Stomach smooth muscle (tissue), 2 donors: ENCODE results near the gene OVOL2.

Source experiments
- H3K27ac ChIP-seq: one replicate; pipeline ENCODE4 v1.7.0; 2013; ENCODE audit warnings: mild to moderate bottlenecking, low read length, inconsistent platforms
- H3K27me3 ChIP-seq, 2 donors: one replicate each; pipeline ENCODE4 v1.7.0; 2013; ENCODE audit warnings: low read length in 2 of 2; ENCODE audit not compliant: insufficient read depth in 2 of 2, control insufficient read depth in 1 of 2
- H3K36me3 ChIP-seq, 2 donors: one replicate each; pipeline ENCODE4 v1.7.0; 2013; ENCODE audit warnings: low read length in 2 of 2; ENCODE audit not compliant: control insufficient read depth in 2 of 2, insufficient read depth in 2 of 2
- H3K4me1 ChIP-seq: one replicate; pipeline ENCODE4 v1.7.0; 2013; ENCODE audit warnings: low read length; ENCODE audit not compliant: control insufficient read depth, insufficient read depth
- H3K4me3 ChIP-seq, 2 donors: one replicate each; pipeline ENCODE4 v1.7.0; 2013; ENCODE audit warnings: low read length in 2 of 2
- H3K9ac ChIP-seq, 2 donors: one replicate each; pipeline ENCODE4 v1.7.0; 2013; ENCODE audit warnings: low read length in 2 of 2, mild to moderate bottlenecking in 1 of 2
- H3K9me3 ChIP-seq, 2 donors: one replicate each; pipeline ENCODE4 v1.7.0; 2013; ENCODE audit warnings: low read length in 2 of 2; ENCODE audit not compliant: control insufficient read depth in 2 of 2
- donor health status: healthy.
- donor health status: Pancreatic carcinoma.

Gene OVOL2

DNA sequence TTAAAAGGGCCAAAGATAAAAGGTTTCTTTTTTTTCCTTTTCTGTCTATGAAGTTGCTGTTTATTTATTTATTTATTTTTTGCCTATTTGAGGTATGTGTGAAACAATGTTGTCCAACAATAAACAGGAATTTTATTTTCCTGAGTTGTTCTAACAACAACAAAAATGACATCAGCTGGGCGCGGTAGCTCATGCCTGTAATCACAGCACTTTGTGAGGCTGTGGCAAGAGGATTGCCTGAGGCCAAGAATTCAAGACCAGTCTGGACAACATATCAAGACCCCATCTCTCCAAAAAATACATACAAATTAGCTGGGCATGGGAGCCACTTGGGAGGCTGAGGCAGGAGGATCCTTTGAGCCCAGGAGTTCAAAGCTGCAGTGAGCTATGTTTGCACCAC is 44.8 kb downstream of the OVOL2 start:
- no peaks in the 10 kb centered on the region for H3K9me3 ChIP-seq
- no peaks in the 10 kb centered on the region for H3K36me3 ChIP-seq

DNA sequence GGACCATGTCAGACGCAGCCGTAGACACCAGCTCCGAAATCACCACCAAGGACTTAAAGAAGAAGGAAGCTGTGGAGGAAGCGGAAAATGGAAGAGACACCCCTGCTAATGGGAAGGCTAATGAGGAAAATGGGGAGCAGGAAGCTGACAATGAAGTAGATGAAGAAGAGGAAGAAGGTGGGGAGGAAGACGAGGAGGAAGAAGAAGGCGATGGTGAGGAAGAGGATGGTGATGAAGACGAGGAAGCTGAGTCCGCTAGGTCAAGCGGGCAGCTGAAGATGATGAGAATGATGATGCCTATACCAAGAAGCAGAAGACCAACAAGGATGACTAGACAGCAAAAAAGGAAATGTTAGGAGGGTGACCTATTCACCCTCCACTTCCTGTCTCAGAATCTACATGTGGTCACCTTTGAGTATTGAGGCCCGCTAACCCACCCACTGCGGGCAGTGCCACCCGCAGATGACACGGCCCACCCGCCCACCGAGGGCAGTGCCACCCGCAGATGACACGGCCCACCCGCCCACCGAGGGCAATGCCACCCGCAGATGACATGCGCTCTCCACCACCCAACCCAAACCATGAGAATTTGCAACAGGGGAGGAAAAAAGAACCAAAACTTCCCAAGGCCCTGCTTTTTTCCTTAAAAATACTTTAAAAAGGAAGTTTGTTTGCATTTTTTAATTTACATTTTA is 45.6 kb downstream of the OVOL2 start:
- Histone ChIP-seq H3K27ac (no peak overlapping the region), H3K4me3 (no peak overlapping the region), H3K9ac (no peak overlapping the region), H3K9me3 (no peaks in the 10 kb centered on the region), H3K4me1 (peaks cover 12% of the 10 kb centered on the region), H3K27me3 (no peaks in the 10 kb centered on the region), H3K36me3 (no peaks in the 10 kb centered on the region)

More for the DNA sequence above, 44.8 kb downstream of the OVOL2 start:
- Histone ChIP-seq H3K4me1 (peaks cover 4% of the 10 kb centered on the region), H3K27me3 (no peaks in the 10 kb centered on the region), H3K9ac (no peak overlapping the region), H3K27ac (no peak overlapping the region), H3K4me3 (no peak overlapping the region)

DNA sequence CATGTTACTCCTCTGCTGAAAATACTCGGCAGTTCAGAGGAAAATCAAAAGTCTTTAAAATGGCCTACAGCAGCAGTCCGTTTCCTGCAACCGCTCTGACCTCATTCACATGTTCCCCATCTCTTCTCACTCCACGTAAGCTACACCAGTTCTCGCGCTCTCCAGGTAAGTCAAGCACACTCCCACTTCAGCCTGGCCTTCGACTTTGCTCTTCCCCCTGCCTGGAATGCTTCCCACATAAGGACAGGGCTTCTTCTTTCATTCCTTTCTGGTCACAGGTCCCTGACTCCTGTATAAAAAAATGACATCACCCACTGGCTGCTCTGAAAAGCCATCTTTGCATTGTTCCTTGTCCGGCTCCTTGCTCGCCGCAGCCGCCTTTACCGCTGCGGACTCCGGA is 46.2 kb downstream of the OVOL2 start:
- H3K4me3 ChIP-seq: no peak overlapping the region
- no peak overlapping the region for H3K27ac ChIP-seq
- H3K27me3 ChIP-seq: no peaks in the 10 kb centered on the region
- no peaks in the 10 kb centered on the region for H3K36me3 ChIP-seq
- H3K4me1 ChIP-seq: peaks cover 15% of the 10 kb centered on the region
- no peaks in the 10 kb centered on the region for H3K9me3 ChIP-seq
- no peak overlapping the region for H3K9ac ChIP-seq

DNA sequence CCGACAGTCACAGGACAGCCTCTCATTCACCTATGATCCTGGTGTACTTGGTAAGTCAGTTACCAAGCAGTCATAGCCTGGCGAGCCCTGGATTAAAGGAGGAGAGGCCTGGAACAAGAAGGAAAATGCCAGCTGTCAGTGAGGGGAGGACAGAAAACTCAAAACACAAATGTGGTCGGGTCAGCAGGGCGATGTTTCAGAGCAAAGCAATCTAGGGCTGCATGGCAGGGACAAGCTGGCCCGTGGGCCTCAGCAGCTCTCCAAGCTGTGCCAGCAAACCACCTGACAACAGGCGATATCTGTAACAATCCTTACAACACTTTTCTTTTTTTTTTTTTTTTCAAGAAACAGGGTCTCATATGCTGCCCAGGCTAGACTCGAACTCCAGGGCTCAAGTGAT is 48.6 kb downstream of the OVOL2 start:
- H3K4me1 ChIP-seq: peaks cover 22% of the 10 kb centered on the region
- H3K36me3 ChIP-seq: no peaks in the 10 kb centered on the region
- no peaks in the 10 kb centered on the region for H3K9me3 ChIP-seq
- H3K27ac ChIP-seq: no peak overlapping the region
- H3K4me3 ChIP-seq: no peak overlapping the region
- H3K27me3 ChIP-seq: no peaks in the 10 kb centered on the region
- no peak overlapping the region for H3K9ac ChIP-seq

DNA sequence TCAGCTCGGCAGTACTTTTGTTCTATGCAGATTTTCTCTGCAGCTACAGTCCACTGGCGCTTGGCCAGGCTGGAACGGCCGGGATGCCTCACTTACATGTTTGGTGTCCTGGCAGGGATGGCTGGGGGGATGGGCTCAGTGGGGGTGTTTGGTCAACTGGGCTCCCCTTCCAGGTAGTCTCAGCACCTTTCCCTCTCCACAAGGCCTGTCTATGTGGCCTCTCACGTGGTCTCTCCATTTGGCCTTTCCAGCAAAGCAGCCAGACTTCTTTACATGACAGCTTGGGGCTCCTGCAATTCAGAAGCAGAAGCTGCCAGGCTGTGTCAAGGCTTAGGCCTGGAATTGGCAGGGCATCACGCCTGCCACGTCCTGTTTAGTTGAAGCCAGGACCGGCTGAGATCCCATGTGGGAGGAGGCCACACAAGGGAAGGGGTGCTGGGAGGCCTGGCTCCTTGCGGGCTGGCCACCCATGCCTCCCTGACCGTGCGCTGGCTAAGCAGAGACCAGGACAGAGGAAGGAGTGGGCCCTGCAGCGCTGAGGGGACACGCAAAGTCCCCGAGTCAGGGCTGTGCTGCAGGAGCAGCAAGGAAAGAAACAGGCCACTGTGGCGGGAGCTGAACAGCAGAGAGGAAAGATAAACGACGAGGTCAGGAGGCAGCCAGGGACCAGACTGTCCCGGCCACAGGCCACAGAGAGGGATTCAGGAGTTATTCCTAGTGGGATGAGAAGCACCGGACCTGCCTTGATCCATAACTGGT is 50.0 kb downstream of the OVOL2 start:
- Histone ChIP-seq H3K9me3 (no peaks in the 10 kb centered on the region), H3K27me3 (no peaks in the 10 kb centered on the region), H3K4me1 (peaks cover 22% of the 10 kb centered on the region), H3K4me3 (peak overlapping the region in 1 of 2 donors; percentile 8), H3K27ac (peak overlapping the region; percentile 18), H3K9ac (peak overlapping the region in 1 of 2 donors; percentile 55), H3K36me3 (no peaks in the 10 kb centered on the region)

DNA sequence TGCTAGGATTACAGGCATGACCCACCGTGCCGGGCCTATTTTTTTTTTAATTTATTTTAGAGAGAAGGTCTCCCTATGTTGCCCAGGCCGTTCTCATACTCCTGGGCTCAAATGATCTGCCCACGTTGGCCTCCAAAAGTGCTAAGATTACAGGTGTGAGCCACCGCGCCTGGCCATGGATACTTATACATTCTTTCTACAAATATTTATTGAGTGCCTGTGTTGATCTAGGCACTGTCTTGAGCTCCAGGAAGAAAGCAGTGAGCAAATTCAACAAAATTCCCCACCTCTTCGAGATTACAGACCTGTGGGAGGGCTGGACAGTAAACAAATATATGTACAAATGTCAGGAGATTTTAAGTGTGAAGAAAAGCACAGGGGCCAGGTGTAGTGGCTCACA is 51.0 kb downstream of the OVOL2 start:
- Histone ChIP-seq H3K9me3 (no peaks in the 10 kb centered on the region), H3K27ac (no peak overlapping the region), H3K4me1 (peaks cover 22% of the 10 kb centered on the region), H3K4me3 (no peak overlapping the region), H3K9ac (no peak overlapping the region), H3K27me3 (no peaks in the 10 kb centered on the region), H3K36me3 (no peaks in the 10 kb centered on the region)

DNA sequence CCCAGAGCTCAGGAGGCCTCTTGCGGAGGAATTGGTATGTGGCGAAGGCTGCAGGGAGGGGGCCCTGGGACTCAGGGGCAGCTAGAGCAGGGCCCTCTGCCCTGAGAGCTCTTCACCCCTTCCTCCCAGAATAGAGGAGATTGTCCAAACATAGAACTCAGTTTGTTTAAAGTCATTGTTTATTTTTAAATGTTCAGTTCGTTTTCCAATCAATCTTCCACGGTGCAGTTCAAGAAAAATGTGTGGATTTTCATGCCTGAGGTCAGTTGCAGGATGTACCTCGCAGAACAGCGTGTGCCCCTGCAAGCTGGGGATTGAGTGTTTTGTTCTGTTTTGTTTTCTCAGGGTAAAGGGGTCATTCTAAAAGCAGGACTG is 51.7 kb downstream of the OVOL2 start:
- no peaks in the 10 kb centered on the region for H3K36me3 ChIP-seq
- H3K9me3 ChIP-seq: no peaks in the 10 kb centered on the region
- no peak overlapping the region for H3K27ac ChIP-seq
- peaks cover 25% of the 10 kb centered on the region for H3K4me1 ChIP-seq
- no peak overlapping the region for H3K9ac ChIP-seq
- H3K27me3 ChIP-seq: no peaks in the 10 kb centered on the region
- H3K4me3 ChIP-seq: no peak overlapping the region

DNA sequence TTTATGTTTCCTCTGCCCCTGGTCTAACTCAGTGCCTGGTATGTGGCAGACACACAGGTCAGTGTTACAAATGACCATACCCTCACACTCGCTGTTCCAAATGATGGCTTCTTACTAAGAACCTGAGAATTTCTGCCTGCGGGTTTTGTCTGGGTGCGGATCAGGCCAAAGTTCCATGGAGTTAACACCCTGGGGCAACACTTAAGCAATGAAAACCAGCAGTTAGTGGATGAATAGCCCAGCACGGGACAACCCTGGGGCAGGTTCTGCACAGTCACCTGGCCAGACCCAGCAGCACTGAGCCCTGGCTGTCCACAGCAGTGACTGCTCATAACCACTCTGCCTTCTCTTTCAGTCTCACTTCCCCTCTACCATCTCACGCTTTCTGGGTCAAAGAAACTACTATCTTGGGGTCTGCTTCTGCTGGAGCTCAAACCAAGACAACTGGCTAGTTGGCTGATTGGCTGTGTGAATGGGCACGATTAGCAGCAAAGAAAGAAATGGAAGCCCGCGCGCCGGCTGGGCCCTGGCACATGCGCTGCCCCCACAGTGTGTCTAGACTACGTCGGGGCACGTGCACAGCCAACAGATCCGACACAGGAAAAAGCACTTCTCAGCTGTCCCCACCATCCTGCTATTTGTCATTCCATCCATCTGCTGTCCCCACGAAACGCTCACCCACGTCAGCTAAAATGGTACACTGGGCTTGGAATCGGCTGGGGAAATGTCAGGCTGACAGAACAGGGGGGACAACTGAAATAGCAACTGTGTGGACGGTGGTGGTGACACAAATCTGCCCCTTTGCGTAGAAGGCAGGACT is 52.3 kb downstream of the OVOL2 start:
- Histone ChIP-seq H3K9me3 (no peaks in the 10 kb centered on the region), H3K4me3 (no peak overlapping the region), H3K27ac (no peak overlapping the region), H3K36me3 (no peaks in the 10 kb centered on the region), H3K27me3 (no peaks in the 10 kb centered on the region), H3K9ac (no peak overlapping the region), H3K4me1 (peaks cover 25% of the 10 kb centered on the region)

DNA sequence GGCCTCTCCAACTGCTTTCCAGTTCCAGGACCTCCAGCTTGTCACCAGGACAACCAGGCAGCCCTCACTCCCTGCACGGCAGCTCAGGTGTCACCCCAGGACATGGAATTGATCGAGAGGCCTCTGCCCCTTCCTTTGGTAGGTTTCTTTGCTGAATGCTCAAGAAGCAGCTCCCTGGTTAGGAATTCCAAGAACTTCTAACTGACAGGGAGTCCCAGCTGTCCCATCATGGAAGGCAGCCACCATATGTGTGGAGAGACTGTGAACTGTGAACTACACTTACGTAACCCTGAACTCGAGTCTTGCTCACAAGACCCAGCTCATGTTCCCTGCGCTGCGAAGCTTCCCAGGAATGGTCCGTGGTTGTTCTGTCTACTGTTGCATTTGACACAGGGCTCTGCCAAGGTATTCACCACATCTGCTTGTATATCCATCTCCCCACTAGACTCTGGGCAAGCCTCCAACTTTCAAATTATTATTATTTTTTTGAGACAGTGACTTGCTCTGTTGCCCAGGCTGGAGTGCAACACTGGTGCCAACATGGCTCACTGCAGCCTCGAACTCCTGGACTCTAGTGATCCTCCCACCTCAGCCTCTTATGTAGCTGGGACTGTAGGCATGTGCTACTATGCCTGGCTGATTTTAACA is 53.2 kb downstream of the OVOL2 start:
- no peak overlapping the region for H3K27ac ChIP-seq
- no peaks in the 10 kb centered on the region for H3K36me3 ChIP-seq
- no peak overlapping the region for H3K4me3 ChIP-seq
- H3K4me1 ChIP-seq: peaks cover 25% of the 10 kb centered on the region
- H3K9ac ChIP-seq: no peak overlapping the region
- H3K9me3 ChIP-seq: no peaks in the 10 kb centered on the region
- no peaks in the 10 kb centered on the region for H3K27me3 ChIP-seq

DNA sequence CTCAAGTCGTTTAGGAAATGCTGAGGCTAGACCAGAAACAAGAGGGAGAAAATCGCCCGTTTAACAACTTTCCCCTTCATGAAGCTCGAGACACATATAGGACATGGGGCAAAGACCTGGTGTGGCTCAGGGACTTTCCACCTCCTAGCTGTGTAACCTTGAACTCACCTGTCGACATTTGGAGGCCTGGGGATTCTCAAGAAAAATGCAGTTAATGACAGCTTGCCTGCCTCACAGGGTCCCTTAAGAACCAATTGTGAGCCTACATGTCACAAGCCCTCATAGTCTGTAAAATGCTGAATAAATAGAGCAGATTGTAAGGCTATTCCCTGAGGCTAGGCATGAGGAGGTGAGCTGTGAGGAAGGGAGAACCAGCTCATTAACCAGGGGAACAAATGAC is 53.8 kb downstream of the OVOL2 start:
- Histone ChIP-seq H3K4me1 (peaks cover 25% of the 10 kb centered on the region), H3K9ac (no peak overlapping the region), H3K4me3 (no peak overlapping the region), H3K9me3 (no peaks in the 10 kb centered on the region), H3K36me3 (no peaks in the 10 kb centered on the region), H3K27ac (no peak overlapping the region), H3K27me3 (no peaks in the 10 kb centered on the region)
